ENCODE data around the gene MYCBP2. TPM values are rescaled to one million over a fixed set of nuclear protein-coding genes. Genes with fewer than 3 reads are reported as not detected.
"Not testable (repeated sequence)": the region's sequence is repeated elsewhere in the genome, so short reads cannot be mapped to it uniquely, and the experiment has no call there.

MYCBP2 gene
- total and polyA plus RNA-seq, 5 donors: 28.0 to 88.1 (median 70.8) TPM

- no peaks in the 10 kb centered on the region for H3K27me3 ChIP-seq (ENCODE audit: control insufficient read depth, insufficient read depth)
- WGBS: 94% methylated on average over 4 of the region's 4 CpGs
- no peak overlapping the region for H3K4me3 ChIP-seq (ENCODE audit: low read length)
- no peaks in the 10 kb centered on the region for H3K9me3 ChIP-seq (ENCODE audit: control insufficient read depth, low read length)
- no peak overlapping the region for H3K27ac ChIP-seq (ENCODE audit: low read length)
- no peaks in the 10 kb centered on the region for H3K4me1 ChIP-seq (ENCODE audit: control insufficient read depth, insufficient read depth, low read length)
- ATAC-seq (no peak), DNase-seq (no peak)
- intact Hi-C loops (cut with DNase I): no loop called here
Measured at GRCh38 chr13:77291774-77292173, 35.1 kb downstream of the MYCBP2 start.

GRCh38 chr13:77290342-77290741 is 36.6 kb downstream of the MYCBP2 start:
- Histone ChIP-seq H3K4me1 (ENCODE audit: control insufficient read depth, insufficient read depth, low read length) (no peaks in the 10 kb centered on the region), H3K27me3 (ENCODE audit: control insufficient read depth, insufficient read depth) (no peaks in the 10 kb centered on the region), H3K27ac (ENCODE audit: low read length) (no peak overlapping the region), H3K4me3 (ENCODE audit: low read length) (no peak overlapping the region), H3K9me3 (ENCODE audit: control insufficient read depth, low read length) (no peaks in the 10 kb centered on the region)
- 98% methylated on average over 2 of the region's 2 CpGs for WGBS
- no peak for DNase-seq
- no peak for ATAC-seq
- intact Hi-C loops (cut with DNase I): no loop called here

GRCh38 chr13:77289851-77290250 is 37.0 kb downstream of the MYCBP2 start:
- no peak overlapping the region for H3K27ac ChIP-seq (ENCODE audit: low read length)
- no peaks in the 10 kb centered on the region for H3K27me3 ChIP-seq (ENCODE audit: control insufficient read depth, insufficient read depth)
- no peaks in the 10 kb centered on the region for H3K4me1 ChIP-seq (ENCODE audit: control insufficient read depth, insufficient read depth, low read length)
- DNase-seq (no peak), ATAC-seq (no peak)
- intact Hi-C loops (cut with DNase I): no loop called here
- H3K4me3 ChIP-seq (ENCODE audit: low read length): no peak overlapping the region
- H3K9me3 ChIP-seq (ENCODE audit: control insufficient read depth, low read length): no peaks in the 10 kb centered on the region

GRCh38 chr13:77285632-77286031 is 41.3 kb downstream of the MYCBP2 start:
- H3K27ac ChIP-seq (ENCODE audit: low read length); ATAC-seq; intact Hi-C loops (cut with DNase I); H3K4me1 ChIP-seq (ENCODE audit: control insufficient read depth, insufficient read depth, low read length); H3K4me3 ChIP-seq (ENCODE audit: low read length); H3K9me3 ChIP-seq (ENCODE audit: control insufficient read depth, low read length); DNase-seq; H3K27me3 ChIP-seq (ENCODE audit: control insufficient read depth, insufficient read depth): not testable (repeated sequence)
- WGBS: 94% methylated on average over 3 of the region's 3 CpGs

GRCh38 chr13:77285098-77285497 is 41.8 kb downstream of the MYCBP2 start:
- H3K27ac ChIP-seq (ENCODE audit: low read length): no peak overlapping the region
- DNase-seq (no peak), ATAC-seq (no peak)
- intact Hi-C loops (cut with DNase I): no loop called here
- WGBS: 95% methylated on average over 1 of the region's 1 CpG
- H3K9me3 ChIP-seq (ENCODE audit: control insufficient read depth, low read length): no peaks in the 10 kb centered on the region
- H3K4me1 ChIP-seq (ENCODE audit: control insufficient read depth, insufficient read depth, low read length): no peaks in the 10 kb centered on the region
- H3K27me3 ChIP-seq (ENCODE audit: control insufficient read depth, insufficient read depth): no peaks in the 10 kb centered on the region
- H3K4me3 ChIP-seq (ENCODE audit: low read length): no peak overlapping the region

GRCh38 chr13:77274126-77274525 is 52.8 kb downstream of the MYCBP2 start:
- no peak overlapping the region for H3K4me3 ChIP-seq (ENCODE audit: low read length)
- DNase-seq (no peak), ATAC-seq (no peak)
- H3K27me3 ChIP-seq (ENCODE audit: control insufficient read depth, insufficient read depth): no peaks in the 10 kb centered on the region
- intact Hi-C loops (cut with DNase I): loop anchor here in 1 of 4 donors (10.0 kb wide), 1 partner anchor 211 kb away; no protein-coding TSS in a partner anchor
- H3K9me3 ChIP-seq (ENCODE audit: control insufficient read depth, low read length): no peaks in the 10 kb centered on the region
- no peaks in the 10 kb centered on the region for H3K4me1 ChIP-seq (ENCODE audit: control insufficient read depth, insufficient read depth, low read length)
- 98% methylated on average over 1 of the region's 1 CpG for WGBS
- H3K27ac ChIP-seq (ENCODE audit: low read length): no peak overlapping the region

GRCh38 chr13:77269141-77269540 is 57.8 kb downstream of the MYCBP2 start:
- WGBS: 100% methylated on average over 1 of the region's 1 CpG
- DNase-seq (no peak), ATAC-seq (no peak)
- intact Hi-C loops (cut with DNase I): no loop called here
- no peaks in the 10 kb centered on the region for H3K4me1 ChIP-seq (ENCODE audit: control insufficient read depth, insufficient read depth, low read length)
- H3K27ac ChIP-seq (ENCODE audit: low read length): no peak overlapping the region
- H3K4me3 ChIP-seq (ENCODE audit: low read length): no peak overlapping the region
- H3K27me3 ChIP-seq (ENCODE audit: control insufficient read depth, insufficient read depth): no peaks in the 10 kb centered on the region
- no peaks in the 10 kb centered on the region for H3K9me3 ChIP-seq (ENCODE audit: control insufficient read depth, low read length)

GRCh38 chr13:77267362-77267761 is 59.5 kb downstream of the MYCBP2 start:
- Histone ChIP-seq H3K4me1 (ENCODE audit: control insufficient read depth, insufficient read depth, low read length) (no peaks in the 10 kb centered on the region), H3K9me3 (ENCODE audit: control insufficient read depth, low read length) (no peaks in the 10 kb centered on the region), H3K27me3 (ENCODE audit: control insufficient read depth, insufficient read depth) (no peaks in the 10 kb centered on the region), H3K4me3 (ENCODE audit: low read length) (no peak overlapping the region), H3K27ac (ENCODE audit: low read length) (no peak overlapping the region)
- DNase-seq: no peak
- WGBS: 65% methylated on average over 2 of the region's 2 CpGs
- intact Hi-C loops (cut with DNase I): no loop called here
- peak in 1 of 2 donors; percentile 67 for ATAC-seq

GRCh38 chr13:77265336-77265735 is 61.6 kb downstream of the MYCBP2 start:
- Histone ChIP-seq H3K27ac (ENCODE audit: low read length) (no peak overlapping the region), H3K9me3 (ENCODE audit: control insufficient read depth, low read length) (no peaks in the 10 kb centered on the region), H3K27me3 (ENCODE audit: control insufficient read depth, insufficient read depth) (no peaks in the 10 kb centered on the region), H3K4me1 (ENCODE audit: control insufficient read depth, insufficient read depth, low read length) (no peaks in the 10 kb centered on the region), H3K4me3 (ENCODE audit: low read length) (no peak overlapping the region)
- intact Hi-C loops (cut with DNase I): no loop called here
- WGBS: 96% methylated on average over 5 of the region's 5 CpGs
- no peak for ATAC-seq
- no peak for DNase-seq

- Histone ChIP-seq H3K27ac (ENCODE audit: low read length) (no peak overlapping the region), H3K4me3 (ENCODE audit: low read length) (no peak overlapping the region), H3K27me3 (ENCODE audit: control insufficient read depth, insufficient read depth) (no peaks in the 10 kb centered on the region), H3K9me3 (ENCODE audit: control insufficient read depth, low read length) (no peaks in the 10 kb centered on the region), H3K4me1 (ENCODE audit: control insufficient read depth, insufficient read depth, low read length) (no peaks in the 10 kb centered on the region)
- 97% methylated on average over 2 of the region's 2 CpGs for WGBS
- DNase-seq: no peak
- intact Hi-C loops (cut with DNase I): no loop called here
- no peak for ATAC-seq
Measured at GRCh38 chr13:77262198-77262597, 64.7 kb downstream of the MYCBP2 start.

GRCh38 chr13:77250975-77251374 is 75.9 kb downstream of the MYCBP2 start:
- WGBS: 70% methylated on average over 3 of the region's 3 CpGs
- no peak for DNase-seq
- intact Hi-C loops (cut with DNase I): loop anchor here in 1 of 4 donors (10.0 kb wide), 1 partner anchor 64 kb away; no protein-coding TSS in a partner anchor

GRCh38 chr13:77245224-77245623 is 81.7 kb downstream of the MYCBP2 start:
- ATAC-seq; H3K27me3 ChIP-seq (ENCODE audit: control insufficient read depth, insufficient read depth); H3K27ac ChIP-seq (ENCODE audit: low read length); H3K9me3 ChIP-seq (ENCODE audit: control insufficient read depth, low read length); intact Hi-C loops (cut with DNase I); H3K4me1 ChIP-seq (ENCODE audit: control insufficient read depth, insufficient read depth, low read length); H3K4me3 ChIP-seq (ENCODE audit: low read length); DNase-seq: not testable (repeated sequence)
- 96% methylated on average over 2 of the region's 2 CpGs for WGBS

More at GRCh38 chr13:77250975-77251374, 75.9 kb downstream of the MYCBP2 start:
- Histone ChIP-seq H3K9me3 (ENCODE audit: control insufficient read depth, low read length) (no peaks in the 10 kb centered on the region), H3K27me3 (ENCODE audit: control insufficient read depth, insufficient read depth) (no peaks in the 10 kb centered on the region), H3K27ac (ENCODE audit: low read length) (no peak overlapping the region), H3K4me3 (ENCODE audit: low read length) (no peak overlapping the region), H3K4me1 (ENCODE audit: control insufficient read depth, insufficient read depth, low read length) (no peaks in the 10 kb centered on the region)
- ATAC-seq: no peak

All from right cardiac atrium (tissue), 5 donors.